WTC11 (cell line): Measurements from ENCODE around the gene PDXK. TPM values are rescaled to one million over a fixed set of nuclear protein-coding genes. Genes with fewer than 3 reads are reported as not detected.

Experiments
- ATAC-seq: fragments of 200-7000 bp; cut with Tn5 transposase; 2 replicates; pipeline ENCODE4 v1.10.0; 2021; ENCODE audit warnings: mild to moderate bottlenecking, moderate library complexity
- CTCF ChIA-PET: fragments of 300-600 bp; sonication (Branson Sonifier 250); formaldehyde crosslinking; loops from one replicate; lab custom pipeline; 2021; ENCODE audit warnings: antibody characterized with exemption; lab: Charles Lee
- POLR2A ChIA-PET: fragments of 350-600 bp; sonication (Branson Sonifier 250); formaldehyde crosslinking; loops from one replicate; lab custom pipeline; 2021; ENCODE audit warnings: antibody characterized with exemption; lab: Charles Lee
- DNase-seq: peaks from one replicate; pipeline ENCODE4 v3.0.0; 2021; ENCODE audit warnings: low spot score
- H3K27ac Mint-ChIP-seq: 2 replicates; pipeline ENCODE4 v1.8.0; 2021; ENCODE audit warnings: mixed read lengths
- H3K27me3 Mint-ChIP-seq: 2 replicates; pipeline ENCODE4 v1.8.0; 2021; ENCODE audit warnings: low read depth, mild to moderate bottlenecking, moderate library complexity, mixed read lengths
- H3K36me3 Mint-ChIP-seq: 2 replicates; pipeline ENCODE4 v1.8.0; 2021; ENCODE audit warnings: mixed read lengths
- H3K4me1 Mint-ChIP-seq: 2 replicates; pipeline ENCODE4 v1.8.0; 2022; ENCODE audit warnings: mixed read lengths
- H3K4me3 Mint-ChIP-seq: 2 replicates; pipeline ENCODE4 v1.8.0; 2021; ENCODE audit warnings: mild to moderate bottlenecking, moderate library complexity, mixed read lengths
- H3K9me3 Mint-ChIP-seq: 2 replicates; pipeline ENCODE4 v1.8.0; 2021; ENCODE audit warnings: mixed read lengths
- ELF4 ChIP-seq: sonication (generic); formaldehyde crosslinking; IDR thresholded peaks from 2 replicates; pipeline ENCODE4 v1.8.1; 2022; ENCODE audit warnings: low read depth, mild to moderate bottlenecking, moderate library complexity, missing genetic modification reagents
- ESRRA ChIP-seq: sonication (generic); formaldehyde crosslinking; IDR thresholded peaks from 2 replicates; pipeline ENCODE4 v1.8.1; 2022; ENCODE audit warnings: mild to moderate bottlenecking, missing genetic modification reagents, borderline replicate concordance
- JUN ChIP-seq: sonication (generic); formaldehyde crosslinking; IDR thresholded peaks from 2 replicates; pipeline ENCODE4 v1.8.0; 2023; ENCODE audit warnings: mild to moderate bottlenecking, missing genetic modification reagents
- NFYB ChIP-seq: sonication (generic); formaldehyde crosslinking; conservative IDR thresholded peaks from 2 replicates; pipeline ENCODE4 v1.8.0; 2022; ENCODE audit warnings: low read depth, missing genetic modification reagents
- NR1H2 ChIP-seq: sonication (generic); formaldehyde crosslinking; IDR thresholded peaks from 2 replicates; pipeline ENCODE4 v1.9.0; 2021; ENCODE audit warnings: mild to moderate bottlenecking, moderate library complexity, missing genetic modification reagents
- OVOL2 ChIP-seq: fragments of 250-450 bp; sonication (Bioruptor Pico); IDR thresholded peaks from 2 replicates; pipeline ENCODE4 v1.9.0; 2021; ENCODE audit warnings: mild to moderate bottlenecking, borderline replicate concordance
- PRRX2 ChIP-seq: fragments of 250-450 bp; sonication (Bioruptor Pico); IDR thresholded peaks from 2 replicates; pipeline ENCODE4 v1.8.0; 2021; ENCODE audit warnings: mild to moderate bottlenecking
- TEAD4 ChIP-seq: sonication (generic); formaldehyde crosslinking; IDR thresholded peaks from 2 replicates; pipeline ENCODE4 v1.8.0; 2022; ENCODE audit warnings: mild to moderate bottlenecking, missing genetic modification reagents
- ZNF232 ChIP-seq: sonication (generic); formaldehyde crosslinking; IDR thresholded peaks from 2 replicates; pipeline ENCODE4 v1.8.0; 2022; ENCODE audit warnings: mild to moderate bottlenecking, missing genetic modification reagents
- ZNF263 ChIP-seq: sonication (generic); formaldehyde crosslinking; IDR thresholded peaks from 2 replicates; pipeline ENCODE4 v1.8.1; 2022; ENCODE audit warnings: low read depth, mild to moderate bottlenecking, moderate library complexity, missing genetic modification reagents
- ZSCAN18 ChIP-seq: fragments of 250-450 bp; sonication (Bioruptor Pico); IDR thresholded peaks from 2 replicates; pipeline ENCODE4 v2.1.2; 2022; ENCODE audit warnings: mild to moderate bottlenecking, moderate library complexity
- total RNA-seq: library from RNA; stranded (reverse); gene quantifications from 3 replicates; pipeline ENCODE4 v1.2.3, GENCODE V29; 2021
- TF ChIP-seq, protein P1 (sequence below): sonication (generic); formaldehyde crosslinking; IDR thresholded peaks from 2 replicates; pipeline ENCODE4 v1.8.0; 2023; ENCODE audit warnings: missing genetic modification reagents, mild to moderate bottlenecking, borderline replicate concordance
- TF ChIP-seq, protein P2 (sequence below): sonication (generic); formaldehyde crosslinking; IDR thresholded peaks from 2 replicates; pipeline ENCODE4 v1.8.1; 2022; ENCODE audit warnings: mild to moderate bottlenecking, missing genetic modification reagents, moderate library complexity, borderline replicate concordance
- TF ChIP-seq, protein P3 (sequence below): sonication (generic); formaldehyde crosslinking; IDR thresholded peaks from 2 replicates; pipeline ENCODE4 v1.8.1; 2023; ENCODE audit warnings: mild to moderate bottlenecking, missing genetic modification reagents, borderline replicate concordance

PDXK gene
- total RNA-seq, 1 experiment from 2014 or later: 120 TPM

DNA sequence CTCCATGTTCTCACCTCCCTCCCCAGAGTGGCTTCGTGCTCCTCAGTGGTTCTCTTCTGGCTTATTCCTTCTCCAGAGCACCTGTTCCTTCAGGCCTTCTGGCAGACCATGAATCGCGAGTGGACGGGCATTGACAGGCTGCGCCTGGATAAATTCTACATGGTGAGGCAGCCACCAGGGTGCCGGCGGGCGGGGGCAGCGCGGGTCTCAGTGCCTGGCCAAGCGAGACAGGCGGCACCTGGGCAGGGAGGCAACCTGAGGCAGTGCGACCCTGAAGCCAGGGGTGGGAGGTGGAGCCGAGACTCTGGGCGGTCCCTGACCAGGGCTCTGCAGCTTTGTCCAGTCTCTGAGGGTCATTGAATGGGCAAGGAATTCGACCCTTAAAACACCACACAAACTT, 74.3 kb downstream of the PDXK start (continued):
- TF ChIP-seq, protein P1, sequence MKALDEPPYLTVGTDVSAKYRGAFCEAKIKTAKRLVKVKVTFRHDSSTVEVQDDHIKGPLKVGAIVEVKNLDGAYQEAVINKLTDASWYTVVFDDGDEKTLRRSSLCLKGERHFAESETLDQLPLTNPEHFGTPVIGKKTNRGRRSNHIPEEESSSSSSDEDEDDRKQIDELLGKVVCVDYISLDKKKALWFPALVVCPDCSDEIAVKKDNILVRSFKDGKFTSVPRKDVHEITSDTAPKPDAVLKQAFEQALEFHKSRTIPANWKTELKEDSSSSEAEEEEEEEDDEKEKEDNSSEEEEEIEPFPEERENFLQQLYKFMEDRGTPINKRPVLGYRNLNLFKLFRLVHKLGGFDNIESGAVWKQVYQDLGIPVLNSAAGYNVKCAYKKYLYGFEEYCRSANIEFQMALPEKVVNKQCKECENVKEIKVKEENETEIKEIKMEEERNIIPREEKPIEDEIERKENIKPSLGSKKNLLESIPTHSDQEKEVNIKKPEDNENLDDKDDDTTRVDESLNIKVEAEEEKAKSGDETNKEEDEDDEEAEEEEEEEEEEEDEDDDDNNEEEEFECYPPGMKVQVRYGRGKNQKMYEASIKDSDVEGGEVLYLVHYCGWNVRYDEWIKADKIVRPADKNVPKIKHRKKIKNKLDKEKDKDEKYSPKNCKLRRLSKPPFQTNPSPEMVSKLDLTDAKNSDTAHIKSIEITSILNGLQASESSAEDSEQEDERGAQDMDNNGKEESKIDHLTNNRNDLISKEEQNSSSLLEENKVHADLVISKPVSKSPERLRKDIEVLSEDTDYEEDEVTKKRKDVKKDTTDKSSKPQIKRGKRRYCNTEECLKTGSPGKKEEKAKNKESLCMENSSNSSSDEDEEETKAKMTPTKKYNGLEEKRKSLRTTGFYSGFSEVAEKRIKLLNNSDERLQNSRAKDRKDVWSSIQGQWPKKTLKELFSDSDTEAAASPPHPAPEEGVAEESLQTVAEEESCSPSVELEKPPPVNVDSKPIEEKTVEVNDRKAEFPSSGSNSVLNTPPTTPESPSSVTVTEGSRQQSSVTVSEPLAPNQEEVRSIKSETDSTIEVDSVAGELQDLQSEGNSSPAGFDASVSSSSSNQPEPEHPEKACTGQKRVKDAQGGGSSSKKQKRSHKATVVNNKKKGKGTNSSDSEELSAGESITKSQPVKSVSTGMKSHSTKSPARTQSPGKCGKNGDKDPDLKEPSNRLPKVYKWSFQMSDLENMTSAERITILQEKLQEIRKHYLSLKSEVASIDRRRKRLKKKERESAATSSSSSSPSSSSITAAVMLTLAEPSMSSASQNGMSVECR (CRISPR knock-in tag): no peak

GRCh38 chr21:43794311-43794710, 75.4 kb downstream of the PDXK start:
- POLR2A ChIA-PET: no interaction called here
- Mint-ChIP-seq H3K36me3 (peaks cover 74% of the 10 kb centered on the region), H3K27ac (no peak overlapping the region)
- CTCF ChIA-PET: no interaction called here
- TF ChIP-seq OVOL2 (CRISPR knock-in tag) (no peak), JUN (CRISPR knock-in tag) (no peak)
- TF ChIP-seq, protein P2, sequence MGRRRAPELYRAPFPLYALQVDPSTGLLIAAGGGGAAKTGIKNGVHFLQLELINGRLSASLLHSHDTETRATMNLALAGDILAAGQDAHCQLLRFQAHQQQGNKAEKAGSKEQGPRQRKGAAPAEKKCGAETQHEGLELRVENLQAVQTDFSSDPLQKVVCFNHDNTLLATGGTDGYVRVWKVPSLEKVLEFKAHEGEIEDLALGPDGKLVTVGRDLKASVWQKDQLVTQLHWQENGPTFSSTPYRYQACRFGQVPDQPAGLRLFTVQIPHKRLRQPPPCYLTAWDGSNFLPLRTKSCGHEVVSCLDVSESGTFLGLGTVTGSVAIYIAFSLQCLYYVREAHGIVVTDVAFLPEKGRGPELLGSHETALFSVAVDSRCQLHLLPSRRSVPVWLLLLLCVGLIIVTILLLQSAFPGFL (CRISPR knock-in tag): no peak
- TF ChIP-seq, all 79 proteins: peak for 0
- Mint-ChIP-seq H3K27me3 (no peaks in the 10 kb centered on the region), H3K4me3 (no peak overlapping the region), H3K4me1 (peaks cover 11% of the 10 kb centered on the region), H3K9me3 (no peaks in the 10 kb centered on the region)
- ATAC-seq (no peak), DNase-seq (no peak)

DNA sequence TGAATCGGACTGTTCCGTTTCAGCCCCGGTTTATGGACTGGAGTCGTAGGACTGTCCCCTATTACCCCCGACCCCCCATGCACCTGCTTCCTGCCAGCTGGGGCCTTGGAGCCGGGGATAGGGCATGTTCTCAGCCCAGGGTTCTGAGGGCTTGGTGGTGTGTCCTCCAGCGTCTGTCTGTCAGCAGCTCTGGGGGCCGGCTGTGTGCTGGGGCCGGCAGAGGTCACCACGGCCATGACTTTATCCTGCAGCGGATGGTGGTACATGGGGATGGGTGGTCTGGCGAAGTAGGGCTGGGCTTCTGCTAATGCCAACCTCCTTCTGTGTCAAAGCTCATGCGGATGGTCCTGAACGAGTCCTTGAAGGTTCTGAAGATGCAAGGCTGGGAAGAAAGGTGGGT, 75.9 kb downstream of the PDXK start:
- Mint-ChIP-seq H3K9me3 (no peaks in the 10 kb centered on the region), H3K4me3 (no peak overlapping the region), H3K27ac (no peak overlapping the region), H3K27me3 (no peaks in the 10 kb centered on the region), H3K4me1 (peaks cover 11% of the 10 kb centered on the region), H3K36me3 (peaks cover 74% of the 10 kb centered on the region)
- DNase-seq: no peak
- ChIA-PET POLR2A (no interaction called here), CTCF (no interaction called here)
- TF ChIP-seq, protein P3, sequence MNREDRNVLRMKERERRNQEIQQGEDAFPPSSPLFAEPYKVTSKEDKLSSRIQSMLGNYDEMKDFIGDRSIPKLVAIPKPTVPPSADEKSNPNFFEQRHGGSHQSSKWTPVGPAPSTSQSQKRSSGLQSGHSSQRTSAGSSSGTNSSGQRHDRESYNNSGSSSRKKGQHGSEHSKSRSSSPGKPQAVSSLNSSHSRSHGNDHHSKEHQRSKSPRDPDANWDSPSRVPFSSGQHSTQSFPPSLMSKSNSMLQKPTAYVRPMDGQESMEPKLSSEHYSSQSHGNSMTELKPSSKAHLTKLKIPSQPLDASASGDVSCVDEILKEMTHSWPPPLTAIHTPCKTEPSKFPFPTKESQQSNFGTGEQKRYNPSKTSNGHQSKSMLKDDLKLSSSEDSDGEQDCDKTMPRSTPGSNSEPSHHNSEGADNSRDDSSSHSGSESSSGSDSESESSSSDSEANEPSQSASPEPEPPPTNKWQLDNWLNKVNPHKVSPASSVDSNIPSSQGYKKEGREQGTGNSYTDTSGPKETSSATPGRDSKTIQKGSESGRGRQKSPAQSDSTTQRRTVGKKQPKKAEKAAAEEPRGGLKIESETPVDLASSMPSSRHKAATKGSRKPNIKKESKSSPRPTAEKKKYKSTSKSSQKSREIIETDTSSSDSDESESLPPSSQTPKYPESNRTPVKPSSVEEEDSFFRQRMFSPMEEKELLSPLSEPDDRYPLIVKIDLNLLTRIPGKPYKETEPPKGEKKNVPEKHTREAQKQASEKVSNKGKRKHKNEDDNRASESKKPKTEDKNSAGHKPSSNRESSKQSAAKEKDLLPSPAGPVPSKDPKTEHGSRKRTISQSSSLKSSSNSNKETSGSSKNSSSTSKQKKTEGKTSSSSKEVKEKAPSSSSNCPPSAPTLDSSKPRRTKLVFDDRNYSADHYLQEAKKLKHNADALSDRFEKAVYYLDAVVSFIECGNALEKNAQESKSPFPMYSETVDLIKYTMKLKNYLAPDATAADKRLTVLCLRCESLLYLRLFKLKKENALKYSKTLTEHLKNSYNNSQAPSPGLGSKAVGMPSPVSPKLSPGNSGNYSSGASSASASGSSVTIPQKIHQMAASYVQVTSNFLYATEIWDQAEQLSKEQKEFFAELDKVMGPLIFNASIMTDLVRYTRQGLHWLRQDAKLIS (CRISPR knock-in tag): no peak
- TF ChIP-seq ZSCAN18 (CRISPR knock-in tag) (no peak), ESRRA (CRISPR knock-in tag) (no peak), PRRX2 (CRISPR knock-in tag) (no peak), ZNF263 (CRISPR knock-in tag) (no peak), ELF4 (no peak), ZNF232 (no peak), NFYB (CRISPR knock-in tag) (no peak), TEAD4 (CRISPR knock-in tag) (no peak), NR1H2 (CRISPR knock-in tag) (no peak)
- TF ChIP-seq, protein P2 (CRISPR knock-in tag): no peak
- ATAC-seq: no peak
